GM19438 (cell line): Measurements from ENCODE around the gene PRSS36.
"Not testable (repeated sequence)": the region's sequence is repeated elsewhere in the genome, so short reads cannot be mapped to it uniquely, and the experiment has no call there.

Experiments
- ATAC-seq: cut with Tn5 transposase; IDR thresholded peaks from one replicate; pipeline ENCODE4 v1.9.1; 2021; ENCODE audit warnings: low read depth; ENCODE audit not compliant: unreplicated experiment

Gene PRSS36

DNA sequence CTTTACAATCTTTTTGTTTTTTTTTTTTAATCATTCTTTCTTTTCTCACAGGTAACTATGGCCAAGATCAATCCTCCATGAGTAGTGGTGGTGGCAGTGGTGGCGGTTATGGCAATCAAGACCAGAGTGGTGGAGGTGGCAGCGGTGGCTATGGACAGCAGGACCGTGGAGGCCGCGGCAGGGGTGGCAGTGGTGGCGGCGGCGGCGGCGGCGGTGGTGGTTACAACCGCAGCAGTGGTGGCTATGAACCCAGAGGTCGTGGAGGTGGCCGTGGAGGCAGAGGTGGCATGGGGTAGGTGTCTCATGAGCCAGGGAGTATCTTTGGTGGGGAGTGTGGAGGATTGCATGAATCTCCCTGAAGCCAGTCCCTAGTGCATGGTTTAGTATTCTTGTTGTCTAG is 35.0 kb upstream of the PRSS36 start:
- no peak for ATAC-seq

DNA sequence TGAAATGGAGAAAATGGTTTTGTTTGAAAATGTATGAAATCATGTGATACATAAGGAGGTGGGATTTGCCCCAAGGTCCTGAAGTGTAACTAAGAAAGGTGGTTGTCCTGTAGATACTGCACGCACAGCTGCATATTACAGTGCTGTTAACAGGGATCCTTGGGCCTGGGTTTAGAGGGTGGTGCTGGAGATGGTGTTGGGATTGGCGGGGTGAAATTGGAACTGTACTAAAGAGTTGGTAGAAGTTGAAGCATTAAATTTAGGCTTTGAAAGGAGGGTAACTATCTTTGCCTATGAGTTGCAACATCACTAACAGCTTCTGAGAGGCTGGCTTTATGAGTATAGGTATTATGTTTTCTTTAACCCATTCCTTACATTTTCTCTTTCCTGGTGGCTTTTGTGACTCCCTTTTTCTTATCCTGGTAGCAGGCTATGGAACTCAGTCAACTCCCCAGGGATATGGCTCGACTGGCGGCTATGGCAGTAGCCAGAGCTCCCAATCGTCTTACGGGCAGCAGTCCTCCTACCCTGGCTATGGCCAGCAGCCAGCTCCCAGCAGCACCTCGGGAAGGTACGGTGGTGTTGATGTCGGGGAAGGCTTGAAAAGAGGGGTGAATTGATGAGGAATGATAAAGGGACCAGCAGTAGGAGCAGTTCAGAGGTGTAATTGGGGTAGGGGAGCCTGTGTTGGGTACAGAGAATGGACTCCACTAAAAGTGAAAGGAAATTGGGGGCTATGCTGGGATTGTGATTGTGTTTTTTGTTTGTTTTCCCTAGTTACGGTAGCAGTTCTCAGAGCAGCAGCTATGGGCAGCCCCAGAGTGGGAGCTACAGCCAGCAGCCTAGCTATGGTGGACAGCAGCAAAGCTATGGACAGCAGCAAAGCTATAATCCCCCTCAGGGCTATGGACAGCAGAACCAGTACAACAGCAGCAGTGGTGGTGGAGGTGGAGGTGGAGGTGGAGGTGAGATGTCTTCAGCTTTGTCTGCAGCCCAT is 33.9 kb upstream of the PRSS36 start:
- ATAC-seq, result no peak

- no peak for ATAC-seq
Observed at GRCh38 chr16:31182391-31182790, 32.5 kb upstream of the PRSS36 start.

GRCh38 chr16:31181102-31181830 is 31.4 kb upstream of the PRSS36 start:
- ATAC-seq, result no peak

DNA sequence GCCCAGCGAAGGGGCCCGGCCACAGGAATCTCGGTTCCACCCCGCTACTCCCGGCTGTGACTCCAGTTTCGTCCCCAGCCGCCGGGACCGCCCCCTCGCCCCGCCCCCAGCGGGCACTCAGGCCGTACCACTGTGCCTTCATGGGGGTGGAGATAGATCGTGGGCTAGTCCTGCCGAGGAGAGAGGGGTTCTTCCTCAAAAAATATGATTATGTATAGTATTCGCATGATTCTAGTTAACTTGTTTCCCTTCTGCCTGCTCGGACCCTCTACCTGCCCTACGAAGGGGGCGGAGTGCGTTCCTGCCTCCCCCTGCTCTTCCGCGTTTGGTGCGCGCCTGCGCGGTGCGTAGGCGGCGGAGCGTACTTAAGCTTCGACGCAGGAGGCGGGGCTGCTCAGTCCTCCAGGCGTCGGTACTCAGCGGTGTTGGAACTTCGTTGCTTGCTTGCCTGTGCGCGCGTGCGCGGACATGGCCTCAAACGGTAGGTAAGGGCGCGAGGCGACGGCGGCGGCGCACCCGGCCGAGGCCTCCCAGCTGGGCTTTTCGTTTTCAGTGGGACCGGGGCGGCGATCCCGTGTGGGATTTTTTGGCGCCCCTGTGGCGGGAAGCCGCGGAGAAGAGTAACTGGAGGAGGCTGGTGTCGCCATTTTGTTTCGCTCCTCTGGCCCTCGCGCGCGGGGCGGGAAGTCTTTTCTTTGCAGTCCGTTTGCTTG is 30.0 kb upstream of the PRSS36 start, which contains the start of gene FUS:
Gene FUS (plus strand): TSS at position 393 of the 713 bp plus-strand sequence. CDS start 76 bp downstream, at position 469.
- peak; percentile 59 for ATAC-seq

DNA sequence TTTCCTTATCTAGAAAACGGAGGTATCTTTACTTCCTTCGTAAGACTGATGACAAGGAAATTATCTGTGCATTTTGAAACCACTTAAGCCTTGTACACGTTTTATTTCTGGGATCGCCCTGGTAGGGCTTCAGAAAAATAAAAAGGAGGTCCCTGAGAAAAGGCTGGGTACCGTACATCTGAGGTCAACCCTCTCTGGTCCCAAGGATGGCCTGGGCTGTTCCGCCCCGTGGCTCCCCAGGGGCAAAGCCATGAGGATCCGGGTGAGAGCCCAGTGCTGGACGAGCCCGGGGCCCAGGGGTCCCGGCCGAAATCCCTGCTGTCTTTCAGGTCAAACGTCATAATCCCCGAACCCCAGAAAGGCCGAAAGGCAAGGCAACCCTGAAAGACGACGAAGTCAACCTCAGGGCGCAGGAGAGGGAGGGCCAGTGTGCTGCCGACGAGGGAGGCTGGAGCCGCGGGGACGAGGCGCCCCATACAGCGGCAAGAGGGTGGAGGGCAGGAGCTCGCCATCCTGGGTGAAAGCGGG is 29.4 kb upstream of the PRSS36 start:
- peak; percentile 1 for ATAC-seq

GRCh38 chr16:31177136-31177535 is 27.3 kb upstream of the PRSS36 start:
- no peak for ATAC-seq

- not testable (repeated sequence) for ATAC-seq
Observed at GRCh38 chr16:31170048-31170447, 20.2 kb upstream of the PRSS36 start.

DNA sequence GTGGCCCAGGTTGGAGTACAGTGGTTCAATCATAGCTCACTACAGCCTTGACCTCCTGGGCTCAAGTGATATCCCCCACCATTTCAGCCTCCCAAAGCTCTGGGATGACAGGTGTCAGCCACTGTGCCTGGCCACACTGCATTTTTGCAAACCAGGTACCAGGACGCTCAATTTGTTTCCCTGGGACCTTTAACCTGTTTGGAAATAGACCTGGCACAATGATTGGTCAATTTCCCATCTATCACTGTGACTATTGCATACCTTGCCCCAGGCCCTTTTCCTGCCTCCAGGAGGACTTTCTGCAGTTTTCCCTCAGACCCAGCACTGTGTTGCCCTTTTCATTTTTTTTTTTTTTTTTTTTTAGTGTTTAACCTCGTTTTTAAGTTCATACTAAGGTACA is 19.0 kb upstream of the PRSS36 start:
- no peak for ATAC-seq

- ATAC-seq, result no peak
Observed at GRCh38 chr16:31167315-31167714, 17.4 kb upstream of the PRSS36 start.

- ATAC-seq, result no peak
Observed at GRCh38 chr16:31157136-31157535, 7.3 kb upstream of the PRSS36 start.

GRCh38 chr16:31150976-31151375 is 1.1 kb upstream of the PRSS36 start:
- not testable (repeated sequence) for ATAC-seq

DNA sequence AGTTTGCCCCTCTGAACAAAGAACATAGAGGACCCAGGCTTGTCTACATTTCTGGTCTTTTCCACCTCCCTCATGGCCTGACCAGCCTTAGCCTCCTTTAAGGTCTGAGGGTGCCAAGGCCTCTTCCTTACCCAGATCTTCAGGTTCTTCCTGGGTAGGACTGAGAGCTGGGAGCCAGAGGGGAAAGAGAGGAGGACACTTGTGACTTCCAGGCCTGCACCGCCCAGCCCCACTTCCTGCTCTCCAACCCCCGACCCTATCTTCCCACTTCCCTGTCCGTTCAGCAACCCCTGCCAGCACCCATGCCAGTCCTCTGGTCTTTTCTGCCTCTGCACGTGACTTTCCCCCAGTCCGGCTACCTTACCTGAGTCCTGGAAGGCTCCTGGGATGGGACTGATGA is 534 bp downstream of the PRSS36 start:
- no peak for ATAC-seq

DNA sequence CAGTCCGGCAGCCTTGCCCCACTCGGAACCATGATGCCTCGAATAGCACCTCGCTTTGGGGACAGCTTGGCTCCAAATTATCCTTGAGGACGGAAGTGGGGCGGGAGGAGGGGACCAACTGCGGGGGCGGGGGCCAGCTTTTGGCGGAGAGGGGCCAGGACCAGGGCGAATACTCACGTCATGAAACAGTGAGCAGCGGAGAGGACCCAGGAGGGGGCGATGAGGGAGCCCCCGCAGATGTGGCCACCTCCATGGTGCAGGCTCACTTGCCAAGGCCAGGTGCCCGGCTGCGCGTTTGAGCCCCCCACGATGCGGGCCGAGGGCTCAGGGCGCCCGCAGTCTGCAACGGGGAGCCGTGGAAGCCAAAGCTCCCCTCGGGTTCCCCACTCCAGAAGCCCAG is 970 bp downstream of the PRSS36 start:
- ATAC-seq, result no peak

DNA sequence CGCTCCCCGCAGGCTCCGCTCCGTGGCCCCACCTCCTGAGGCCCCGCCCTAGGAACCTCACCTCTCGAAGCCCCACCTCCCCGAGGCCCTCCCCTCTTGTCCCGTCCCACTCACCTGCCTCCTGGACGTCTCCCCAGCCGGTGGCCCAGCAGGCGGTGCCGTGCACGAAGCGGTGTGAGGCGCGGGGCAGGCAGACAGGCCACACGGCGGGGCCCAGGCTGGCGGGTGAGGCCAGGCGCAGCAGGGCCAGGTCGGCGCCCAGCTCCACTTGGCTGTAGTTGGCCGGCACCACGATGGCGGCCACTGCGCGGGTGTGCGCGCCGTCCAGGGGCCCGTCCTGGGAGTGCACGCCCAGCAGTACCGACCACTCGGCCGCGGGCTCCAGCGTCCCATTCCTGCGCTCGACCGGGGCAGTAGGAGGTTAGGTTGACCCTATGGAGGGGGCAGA is 1.6 kb downstream of the PRSS36 start:
- ATAC-seq, result no peak

GRCh38 chr16:31147574-31147973 is 2.3 kb downstream of the PRSS36 start:
- no peak for ATAC-seq

DNA sequence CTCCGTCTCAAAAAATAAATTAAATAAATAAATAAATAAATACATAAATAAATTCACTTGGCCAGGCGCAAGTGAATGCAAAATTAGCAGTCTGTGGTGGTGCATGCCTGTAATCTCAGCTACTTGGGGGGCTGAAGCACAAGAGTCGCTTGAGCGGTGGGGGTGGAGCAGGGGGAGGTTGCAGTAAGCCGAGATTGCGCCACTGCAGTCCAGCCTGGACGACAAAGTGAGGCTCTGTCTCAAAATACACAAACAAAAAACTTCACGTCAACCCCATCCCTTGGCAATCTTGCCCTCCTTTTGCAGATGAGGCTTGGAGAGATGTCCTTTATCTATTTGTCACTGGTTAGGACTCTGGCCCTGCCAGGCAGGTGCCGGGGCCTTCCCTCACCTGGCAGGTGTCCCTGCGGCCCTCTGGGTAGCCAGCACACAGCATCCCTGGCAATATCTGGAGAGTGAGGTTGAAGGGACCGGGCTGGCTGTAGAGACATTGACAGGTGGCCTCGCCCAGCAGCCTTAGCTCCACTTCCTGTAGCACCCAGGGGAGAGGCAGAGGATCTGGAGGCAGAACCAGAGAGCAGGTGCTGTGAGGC is 4.4 kb downstream of the PRSS36 start:
- ATAC-seq, result no peak

GRCh38 chr16:31144418-31144817 is 5.4 kb downstream of the PRSS36 start:
- ATAC-seq, result not testable (repeated sequence)

DNA sequence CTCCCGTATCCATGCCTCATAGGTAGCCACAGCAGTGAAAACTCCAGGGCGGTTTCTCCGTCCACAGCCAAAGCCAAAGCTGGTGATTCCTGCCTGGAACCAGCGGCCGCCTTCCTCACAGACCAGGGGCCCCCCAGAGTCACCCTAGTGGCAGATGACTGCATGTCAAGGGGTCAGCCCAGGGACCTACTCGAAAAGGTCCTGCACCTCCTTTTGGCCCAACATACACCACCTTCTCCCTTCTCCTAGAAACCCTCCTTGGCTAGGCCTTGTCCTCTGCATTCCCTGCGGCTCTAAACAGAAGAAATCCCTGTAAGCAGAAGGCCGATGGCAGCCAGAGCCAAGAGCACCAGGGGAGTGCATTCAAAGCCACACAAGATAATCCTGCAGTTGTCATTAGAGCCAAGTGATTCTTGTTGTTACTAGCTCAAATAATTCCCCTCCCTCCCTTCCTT is 6.1 kb downstream of the PRSS36 start:
- no peak for ATAC-seq
